Stimulated activated memory B cell treated with anti-CD40 and anti-IgM and Interleukin-4, amounts not matched to agents 10 μg/mL and 1 μg/mL and 100 μg/mL, for 72 hours (primary cell): ENCODE measurements around the gene OTOP2.
"Not testable (repeated sequence)": the region's sequence is repeated elsewhere in the genome, so short reads cannot be mapped to it uniquely, and the experiment has no call there.

Experiments used
- ATAC-seq: fragments of 150-1000 bp; cut with Tn5 transposase; 2 replicates; pipeline ENCODE4 v1.10.0; 2021
- H3K27ac Mint-ChIP-seq: one replicate; pipeline ENCODE4 v1.8.0; 2022; ENCODE audit warnings: mild to moderate bottlenecking, mixed read lengths
- H3K27me3 Mint-ChIP-seq: one replicate; pipeline ENCODE4 v1.8.0; 2022; ENCODE audit warnings: mixed read lengths
- H3K36me3 Mint-ChIP-seq: one replicate; pipeline ENCODE4 v1.8.0; 2022; ENCODE audit warnings: mixed read lengths
- H3K4me1 Mint-ChIP-seq: one replicate; pipeline ENCODE4 v1.8.0; 2022; ENCODE audit warnings: mixed read lengths
- H3K4me3 Mint-ChIP-seq: one replicate; pipeline ENCODE4 v1.8.0; 2022; ENCODE audit warnings: mild to moderate bottlenecking, moderate library complexity, mixed read lengths
- H3K9me3 Mint-ChIP-seq: one replicate; pipeline ENCODE4 v1.8.0; 2022; ENCODE audit warnings: mixed read lengths

Gene OTOP2

DNA sequence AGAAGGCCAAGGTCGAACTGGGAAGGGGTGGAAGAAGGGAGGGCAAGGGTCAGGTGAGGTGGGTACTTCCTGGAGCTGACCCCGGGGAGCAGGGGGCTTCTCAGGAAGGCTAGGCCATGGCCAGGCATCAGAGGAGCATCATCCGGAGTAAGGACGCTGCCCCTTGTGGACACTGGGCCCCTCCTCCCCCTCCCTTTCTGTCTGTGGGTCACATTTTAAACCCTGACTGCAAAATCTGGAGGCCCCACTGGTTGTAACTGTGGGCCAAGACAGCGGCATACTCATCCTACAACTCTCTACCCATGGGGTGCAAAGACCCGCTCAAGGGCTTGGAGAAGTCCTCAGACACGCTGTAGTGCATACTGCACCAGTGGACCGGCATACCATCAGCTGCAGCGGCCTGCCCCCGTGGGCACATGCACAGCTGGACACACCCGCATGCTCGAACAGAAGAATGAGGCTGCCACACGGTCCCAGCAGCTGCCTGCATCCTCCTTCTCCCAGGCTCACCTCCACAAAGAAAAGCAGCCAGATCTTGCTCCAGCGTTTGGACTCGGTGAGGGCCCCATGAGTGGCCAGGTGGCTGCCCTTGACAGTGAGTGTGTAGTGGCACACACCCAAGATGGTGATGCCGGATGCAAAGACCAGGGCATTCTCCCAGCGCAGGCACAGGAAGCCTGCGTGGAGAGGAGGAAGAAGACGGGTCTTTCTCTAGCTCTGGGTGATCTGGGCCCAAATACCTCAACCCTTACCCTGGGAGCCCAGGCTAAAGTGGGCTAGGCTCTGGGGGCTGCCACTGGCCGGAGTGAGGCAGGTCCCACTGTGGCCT, 31.8 kb upstream of the OTOP2 start:
- ATAC-seq: no peak
- Mint-ChIP-seq H3K27ac (no peak overlapping the region), H3K36me3 (no peaks in the 10 kb centered on the region), H3K27me3 (peaks cover 60% of the 10 kb centered on the region), H3K4me1 (no peaks in the 10 kb centered on the region), H3K9me3 (no peaks in the 10 kb centered on the region), H3K4me3 (no peak overlapping the region)

- H3K27me3 Mint-ChIP-seq: peaks cover 55% of the 10 kb centered on the region
- H3K4me1 Mint-ChIP-seq: no peaks in the 10 kb centered on the region
- no peaks in the 10 kb centered on the region for H3K9me3 Mint-ChIP-seq
- no peaks in the 10 kb centered on the region for H3K36me3 Mint-ChIP-seq
- ATAC-seq: peak; percentile 37
- no peak within 1 kb of the TSS for H3K27ac Mint-ChIP-seq
- H3K4me3 Mint-ChIP-seq: peak within 1 kb of the TSS; percentile 54
Observed at GRCh38 chr17:74892974-74893911, 30.8 kb upstream of the OTOP2 start, which contains the start of gene FADS6. FADS6 (minus strand) TSS chr17:74893633; CDS start chr17:74893595, 38 bp downstream.

GRCh38 chr17:74893936-74894671, 30.0 kb upstream of the OTOP2 start:
- ATAC-seq: no peak
- Mint-ChIP-seq H3K4me3 (peak overlapping the region; percentile 54), H3K36me3 (no peaks in the 10 kb centered on the region), H3K4me1 (no peaks in the 10 kb centered on the region), H3K9me3 (no peaks in the 10 kb centered on the region), H3K27ac (no peak overlapping the region), H3K27me3 (peaks cover 55% of the 10 kb centered on the region)

- no peak for ATAC-seq
- Mint-ChIP-seq H3K27me3 (peaks cover 42% of the 10 kb centered on the region), H3K9me3 (no peaks in the 10 kb centered on the region), H3K36me3 (no peaks in the 10 kb centered on the region), H3K27ac (no peak overlapping the region), H3K4me3 (no peak overlapping the region), H3K4me1 (no peaks in the 10 kb centered on the region)
Observed at GRCh38 chr17:74898376-74898946, 25.6 kb upstream of the OTOP2 start.

- Mint-ChIP-seq H3K4me1 (no peaks in the 10 kb centered on the region), H3K9me3 (no peaks in the 10 kb centered on the region), H3K36me3 (no peaks in the 10 kb centered on the region), H3K27ac (no peak overlapping the region), H3K4me3 (no peak overlapping the region), H3K27me3 (peaks cover 29% of the 10 kb centered on the region)
- ATAC-seq: no peak
Observed at GRCh38 chr17:74900208-74900607, 23.9 kb upstream of the OTOP2 start.

- Mint-ChIP-seq H3K36me3 (no peaks in the 10 kb centered on the region), H3K4me3 (no peak overlapping the region), H3K27ac (no peak overlapping the region), H3K9me3 (no peaks in the 10 kb centered on the region), H3K4me1 (no peaks in the 10 kb centered on the region), H3K27me3 (peaks cover 20% of the 10 kb centered on the region)
- no peak for ATAC-seq
Observed at GRCh38 chr17:74901353-74902135, 22.5 kb upstream of the OTOP2 start.

DNA sequence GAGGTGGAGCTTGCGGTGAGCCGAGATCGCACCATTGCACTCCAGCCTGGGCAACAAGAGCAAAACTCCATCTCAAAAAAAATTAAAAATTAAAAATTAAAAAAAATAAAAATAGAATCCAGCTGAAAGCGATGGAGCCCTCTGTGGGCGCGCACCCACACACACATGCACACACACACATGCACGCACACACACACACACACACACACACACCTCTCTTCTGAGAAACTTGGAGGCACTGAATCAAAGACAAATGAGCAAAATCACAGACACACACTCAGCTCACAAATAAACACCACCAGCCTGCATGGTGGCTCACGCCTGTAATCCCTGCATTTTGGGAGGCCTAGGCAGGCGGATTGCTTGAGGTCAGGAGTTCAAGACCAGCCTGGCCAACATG, 21.0 kb upstream of the OTOP2 start:
- Mint-ChIP-seq H3K4me3 (no peak overlapping the region), H3K36me3 (no peaks in the 10 kb centered on the region), H3K4me1 (no peaks in the 10 kb centered on the region), H3K27me3 (peaks cover 17% of the 10 kb centered on the region), H3K27ac (no peak overlapping the region), H3K9me3 (no peaks in the 10 kb centered on the region)
- ATAC-seq: no peak

DNA sequence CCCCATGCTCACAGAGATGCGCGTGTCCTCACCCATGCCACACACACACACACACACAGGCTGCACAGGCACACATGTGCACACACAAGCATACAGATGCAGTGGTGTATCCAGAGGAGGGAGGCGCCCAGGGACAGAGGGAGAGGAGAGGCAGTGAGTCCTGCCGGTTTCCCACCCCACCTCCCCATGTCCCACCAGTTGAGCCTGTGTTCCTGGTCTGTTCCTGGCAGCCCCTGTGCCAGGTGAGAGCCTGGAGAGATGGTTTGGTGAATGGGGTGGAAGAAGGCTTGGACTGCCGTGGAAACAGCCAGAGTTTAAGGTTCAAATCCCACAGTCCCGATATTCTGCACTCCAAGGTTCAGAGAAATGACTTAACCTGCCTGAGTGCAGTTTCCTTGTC, 20.4 kb upstream of the OTOP2 start:
- no peak overlapping the region for H3K4me3 Mint-ChIP-seq
- no peaks in the 10 kb centered on the region for H3K36me3 Mint-ChIP-seq
- peaks cover 17% of the 10 kb centered on the region for H3K27me3 Mint-ChIP-seq
- no peaks in the 10 kb centered on the region for H3K9me3 Mint-ChIP-seq
- H3K27ac Mint-ChIP-seq: no peak overlapping the region
- H3K4me1 Mint-ChIP-seq: no peaks in the 10 kb centered on the region
- no peak for ATAC-seq

DNA sequence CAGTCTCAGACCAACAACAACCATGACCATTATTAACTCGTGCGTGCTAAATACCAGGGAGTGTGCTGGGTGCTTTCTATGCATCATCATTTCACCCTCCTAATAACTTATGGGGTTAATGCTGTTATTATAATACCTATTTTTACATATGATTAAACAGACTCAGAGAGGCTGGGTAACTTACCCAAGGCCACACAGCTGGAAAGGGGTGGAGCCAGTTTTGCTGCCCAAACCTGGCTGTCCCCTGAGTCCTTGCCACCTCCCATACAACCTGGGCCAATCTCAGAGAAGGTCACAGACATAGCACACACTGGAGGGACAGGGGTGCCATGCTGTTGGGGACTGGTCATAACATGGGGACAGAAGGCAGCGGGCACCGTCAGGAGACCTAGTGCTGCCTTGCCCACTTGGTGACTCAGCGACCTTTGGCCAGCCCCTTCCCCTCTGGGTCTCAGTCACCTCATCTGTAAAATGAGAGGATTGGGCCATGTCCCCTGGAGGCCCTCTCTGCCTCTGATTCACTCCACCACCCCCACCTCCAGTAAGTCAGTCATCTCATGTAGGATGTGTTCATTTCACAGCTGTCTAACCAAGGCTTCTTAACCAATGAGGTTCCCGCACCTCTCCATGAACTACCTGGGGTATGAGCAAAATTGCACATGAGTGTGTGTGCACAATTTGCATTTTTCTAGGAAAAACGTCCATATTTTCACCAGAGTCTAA, 19.2 kb upstream of the OTOP2 start:
- Mint-ChIP-seq H3K27ac (no peak overlapping the region), H3K9me3 (no peaks in the 10 kb centered on the region), H3K4me3 (no peak overlapping the region), H3K27me3 (peaks cover 27% of the 10 kb centered on the region), H3K36me3 (no peaks in the 10 kb centered on the region), H3K4me1 (no peaks in the 10 kb centered on the region)
- ATAC-seq: no peak

GRCh38 chr17:74906214-74906793, 17.8 kb upstream of the OTOP2 start:
- H3K4me3 Mint-ChIP-seq, H3K9me3 Mint-ChIP-seq, H3K36me3 Mint-ChIP-seq, H3K27ac Mint-ChIP-seq, ATAC-seq, H3K4me1 Mint-ChIP-seq: not testable (repeated sequence)
- H3K27me3 Mint-ChIP-seq: peaks cover 27% of the 10 kb centered on the region

DNA sequence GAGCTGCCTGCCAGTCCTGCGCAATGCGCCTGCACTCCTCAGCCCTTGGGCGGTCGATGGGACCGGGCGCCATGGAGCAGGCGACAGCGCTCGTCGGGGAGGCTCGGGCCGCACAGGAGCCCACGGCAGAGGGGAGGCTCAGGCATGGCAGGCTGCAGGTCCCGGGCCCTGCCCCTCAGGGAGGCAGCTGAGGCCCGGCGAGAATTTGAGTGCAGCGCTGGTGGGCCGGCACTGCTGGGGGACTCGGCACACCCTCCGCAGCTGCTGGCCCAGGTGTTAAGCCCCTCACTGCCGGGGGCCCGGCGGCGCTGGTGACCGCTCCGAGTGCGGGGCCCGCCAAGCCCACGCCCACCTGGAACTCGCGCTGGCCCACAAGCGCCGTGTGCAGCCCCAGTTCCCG, 17.1 kb upstream of the OTOP2 start:
- peaks cover 27% of the 10 kb centered on the region for H3K27me3 Mint-ChIP-seq
- H3K36me3 Mint-ChIP-seq: no peaks in the 10 kb centered on the region
- H3K9me3 Mint-ChIP-seq: no peaks in the 10 kb centered on the region
- no peak overlapping the region for H3K27ac Mint-ChIP-seq
- no peaks in the 10 kb centered on the region for H3K4me1 Mint-ChIP-seq
- no peak for ATAC-seq
- H3K4me3 Mint-ChIP-seq: no peak overlapping the region

DNA sequence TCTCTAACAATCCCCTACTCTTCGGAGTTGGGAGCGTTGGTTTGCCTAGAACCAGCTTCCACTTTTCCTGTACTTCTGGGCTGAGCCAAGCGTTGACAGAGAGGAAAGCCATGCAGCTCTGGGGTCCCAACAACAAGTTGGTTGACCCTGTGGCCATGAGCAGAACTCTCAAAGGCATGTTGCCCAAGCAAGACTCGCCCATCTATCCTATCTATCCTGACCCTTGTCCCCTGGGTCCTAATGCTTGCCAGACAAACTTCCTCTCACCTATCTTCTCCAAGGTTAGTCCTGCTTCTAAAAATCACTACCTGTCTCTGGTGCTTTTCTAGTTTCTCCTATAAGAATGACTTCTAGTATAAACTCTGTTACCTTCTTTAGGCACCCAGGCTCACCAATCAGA, 15.0 kb upstream of the OTOP2 start:
- not testable (repeated sequence) for ATAC-seq, H3K4me1 Mint-ChIP-seq, H3K27ac Mint-ChIP-seq, H3K9me3 Mint-ChIP-seq, H3K4me3 Mint-ChIP-seq, H3K27me3 Mint-ChIP-seq, H3K36me3 Mint-ChIP-seq

- not testable (repeated sequence) for H3K36me3 Mint-ChIP-seq, H3K4me3 Mint-ChIP-seq, ATAC-seq, H3K27ac Mint-ChIP-seq, H3K4me1 Mint-ChIP-seq, H3K9me3 Mint-ChIP-seq
- H3K27me3 Mint-ChIP-seq: peaks cover 28% of the 10 kb centered on the region
Observed at GRCh38 chr17:74911423-74911822, 12.7 kb upstream of the OTOP2 start.
